ENCODE results near the gene FADS6.

DNA sequence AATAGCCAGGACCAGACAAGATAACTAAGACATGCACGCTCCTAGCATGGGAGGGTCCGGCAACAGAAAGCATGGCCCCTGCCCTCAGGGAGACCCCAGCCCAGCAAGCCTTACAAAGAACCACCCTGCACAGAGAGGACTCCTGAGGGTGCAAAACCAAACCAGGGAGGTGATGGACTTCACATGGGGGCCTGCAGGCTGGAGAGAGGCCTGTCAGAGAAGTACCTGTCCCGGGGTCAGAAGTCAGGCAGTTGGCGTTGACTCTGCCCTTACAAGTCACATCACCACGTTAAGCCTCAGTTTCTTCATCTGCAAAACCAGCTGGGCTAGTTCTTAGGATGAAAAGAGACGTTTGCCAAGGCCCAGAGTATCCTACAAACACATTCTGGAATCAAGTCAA is 35.4 kb upstream of the FADS6 start:
- TF ChIP-seq POLR2A (IDR thresholded peaks at IDR 0.05): no peak
- TF ChIP-seq, protein P1, sequence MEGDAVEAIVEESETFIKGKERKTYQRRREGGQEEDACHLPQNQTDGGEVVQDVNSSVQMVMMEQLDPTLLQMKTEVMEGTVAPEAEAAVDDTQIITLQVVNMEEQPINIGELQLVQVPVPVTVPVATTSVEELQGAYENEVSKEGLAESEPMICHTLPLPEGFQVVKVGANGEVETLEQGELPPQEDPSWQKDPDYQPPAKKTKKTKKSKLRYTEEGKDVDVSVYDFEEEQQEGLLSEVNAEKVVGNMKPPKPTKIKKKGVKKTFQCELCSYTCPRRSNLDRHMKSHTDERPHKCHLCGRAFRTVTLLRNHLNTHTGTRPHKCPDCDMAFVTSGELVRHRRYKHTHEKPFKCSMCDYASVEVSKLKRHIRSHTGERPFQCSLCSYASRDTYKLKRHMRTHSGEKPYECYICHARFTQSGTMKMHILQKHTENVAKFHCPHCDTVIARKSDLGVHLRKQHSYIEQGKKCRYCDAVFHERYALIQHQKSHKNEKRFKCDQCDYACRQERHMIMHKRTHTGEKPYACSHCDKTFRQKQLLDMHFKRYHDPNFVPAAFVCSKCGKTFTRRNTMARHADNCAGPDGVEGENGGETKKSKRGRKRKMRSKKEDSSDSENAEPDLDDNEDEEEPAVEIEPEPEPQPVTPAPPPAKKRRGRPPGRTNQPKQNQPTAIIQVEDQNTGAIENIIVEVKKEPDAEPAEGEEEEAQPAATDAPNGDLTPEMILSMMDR (IDR thresholded peaks at IDR 0.05 in 4 of 5, conservative IDR thresholded peaks at IDR 0.05 in 1 of 5): no peak

All from gastrocnemius medialis (tissue), 4 donors.